HuH-7 (cell line): ENCODE data around the gene DLST.

Source experiments
- DNase-seq: peaks from one replicate; pipeline ENCODE4 v3.0.0; 2011; ENCODE audit warnings: low spot score

DLST gene

GRCh38 chr14:74940956-74941565 is 59.3 kb downstream of the DLST start:
- no peak for DNase-seq

GRCh38 chr14:74941676-74942097 is 60.0 kb downstream of the DLST start:
- DNase-seq: no peak

GRCh38 chr14:74942181-74942580 is 60.5 kb downstream of the DLST start:
- no peak for DNase-seq

GRCh38 chr14:74942608-74943007 is 60.9 kb downstream of the DLST start:
- no peak for DNase-seq

- DNase-seq: peak; percentile 68
These were observed 63.6 kb downstream of the DLST start for GRCh38 chr14:74945261-74945851.

GRCh38 chr14:74945852-74946658 is 64.3 kb downstream of the DLST start:
- peak; percentile 88 for DNase-seq

GRCh38 chr14:74946659-74947281 is 65.1 kb downstream of the DLST start:
- DNase-seq: no peak

- DNase-seq: no peak
These were observed 65.9 kb downstream of the DLST start for GRCh38 chr14:74947353-74948227.

GRCh38 chr14:74948228-74949175 is 66.8 kb downstream of the DLST start:
- no peak for DNase-seq

GRCh38 chr14:74949191-74949601 is 67.5 kb downstream of the DLST start:
- no peak for DNase-seq

- DNase-seq: no peak
These were observed 68.3 kb downstream of the DLST start for GRCh38 chr14:74949859-74950573.

- DNase-seq: peak; percentile 84
These were observed 69.2 kb downstream of the DLST start for GRCh38 chr14:74950795-74951442.

- no peak for DNase-seq
These were observed 69.9 kb downstream of the DLST start for GRCh38 chr14:74951443-74952179.

GRCh38 chr14:74952180-74952665 is 70.5 kb downstream of the DLST start:
- no peak for DNase-seq

GRCh38 chr14:74952697-74953484 is 71.2 kb downstream of the DLST start:
- DNase-seq: no peak
